ENCODE results near the gene SERPINA5.

GRCh38 chr14:94591073-94591472, 9.8 kb downstream of the SERPINA5 start:
- no peak for TF ChIP-seq CTCF (IDR thresholded peaks at IDR 0.05; ENCODE audit: low read depth, low read length)
- TF ChIP-seq EZH2phosphoT487 (IDR thresholded peaks at IDR 0.05; ENCODE audit: low read depth) = no peak
